ENCODE results near the gene ZNF813.

DNA sequence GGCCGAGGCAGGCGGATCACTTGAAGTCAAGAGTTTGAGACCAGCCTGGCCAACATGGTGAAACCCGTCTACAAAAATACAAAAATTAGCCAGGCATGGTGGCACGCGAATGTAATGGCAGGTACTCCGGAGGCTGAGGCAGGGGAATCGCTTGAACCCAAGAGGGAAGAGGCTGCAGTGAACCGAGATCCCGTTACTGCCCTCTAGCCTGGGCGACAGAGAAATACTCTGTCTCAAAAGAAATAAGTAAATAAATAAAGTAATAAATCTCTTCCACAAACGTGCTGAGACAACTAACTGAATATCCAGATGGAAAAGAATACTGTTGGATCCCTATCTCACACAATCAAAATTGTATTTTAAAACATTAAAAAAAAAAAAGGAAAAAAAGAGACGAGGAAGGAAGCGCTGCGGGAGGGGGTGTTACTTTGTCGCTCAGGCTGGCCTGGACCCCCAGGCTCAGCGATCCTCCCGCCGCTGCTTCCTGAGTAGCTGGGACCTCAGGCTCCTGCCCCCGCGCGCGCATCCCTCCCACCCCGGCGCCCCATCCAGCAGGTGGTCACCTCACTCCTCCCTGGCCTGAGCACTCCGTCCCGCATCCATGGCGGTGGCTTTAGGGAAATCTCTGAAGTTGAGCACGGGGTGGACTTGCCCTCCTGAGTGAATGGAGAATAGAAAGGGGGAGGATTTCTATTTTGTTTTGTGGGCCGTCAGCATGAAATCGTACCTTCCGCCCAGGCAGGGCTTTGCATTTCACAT lies 628 bp upstream of the ZNF813 start:
- TF ChIP-seq POLR2AphosphoS5 (IDR thresholded peaks at IDR 0.05) (no peak), CTCF (IDR thresholded peaks at IDR 0.05) (no peak)
